KG1 (cell line): ENCODE data around the gene FNDC3B.
A peak's percentile ranks its signal among the peaks of the same experiment; 100 is the strongest.

Experiments used
- DNase-seq: peaks from one replicate; lab custom pipeline; 2025; lab: John Stamatoyannopoulos, UW

The FNDC3B gene

GRCh38 chr3:172096881-172097420, 57.6 kb downstream of the FNDC3B start:
- no peak for DNase-seq

DNA sequence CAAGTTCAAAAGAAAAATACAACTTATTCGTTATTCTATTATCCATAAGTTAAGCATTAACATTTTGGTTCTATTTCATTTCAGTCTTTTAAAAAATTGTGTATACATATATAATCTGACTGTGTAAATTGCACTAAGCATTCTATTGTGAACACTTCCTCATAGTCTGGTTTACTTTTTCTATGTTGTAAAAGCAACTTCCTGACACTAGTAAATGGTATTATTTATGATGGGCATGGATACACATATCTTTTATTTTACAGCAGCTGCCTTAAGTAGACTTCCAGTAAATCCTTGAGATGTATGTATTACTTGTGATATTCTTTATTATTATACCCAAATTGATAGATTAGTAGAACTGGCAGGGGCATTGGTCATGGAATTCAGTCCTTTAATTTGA, 58.2 kb downstream of the FNDC3B start:
- no peak for DNase-seq

DNA sequence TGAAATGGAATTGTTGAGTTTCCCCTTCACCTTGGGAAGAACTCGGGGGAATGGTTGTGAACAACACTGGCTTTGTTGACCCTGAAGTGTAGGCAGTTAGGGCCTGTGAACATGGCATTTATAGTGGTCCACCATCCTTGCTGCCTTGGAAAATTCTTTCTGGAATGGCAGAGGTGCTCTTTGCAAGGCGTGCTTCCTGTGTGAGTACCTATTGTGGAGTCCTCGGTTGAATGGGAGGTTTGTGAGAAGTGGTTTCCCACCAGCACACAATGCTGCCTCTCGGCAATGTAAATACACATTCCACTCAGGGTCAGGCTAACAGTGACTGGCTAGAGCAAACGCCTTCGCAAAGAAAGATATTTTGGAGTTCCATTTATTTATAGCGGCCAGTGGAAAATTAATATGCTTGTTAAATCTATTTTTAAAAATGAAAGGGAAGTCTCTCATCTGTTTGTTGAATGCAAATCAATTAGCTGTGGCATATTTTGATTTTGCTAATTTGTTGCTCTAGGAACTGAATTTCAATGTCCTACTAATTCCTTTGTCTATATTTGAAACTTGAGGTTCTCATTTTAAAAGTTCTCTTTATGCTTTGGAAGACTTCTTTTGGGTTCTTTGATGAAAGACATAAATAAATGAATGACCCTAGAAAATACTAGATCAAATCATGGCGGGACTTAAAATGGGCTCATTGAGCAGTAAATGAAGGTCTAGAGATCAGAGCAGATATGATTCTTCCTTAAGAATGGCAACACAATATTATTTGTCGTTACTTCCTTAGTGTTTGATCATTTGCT, 59.5 kb downstream of the FNDC3B start:
- no peak for DNase-seq

DNA sequence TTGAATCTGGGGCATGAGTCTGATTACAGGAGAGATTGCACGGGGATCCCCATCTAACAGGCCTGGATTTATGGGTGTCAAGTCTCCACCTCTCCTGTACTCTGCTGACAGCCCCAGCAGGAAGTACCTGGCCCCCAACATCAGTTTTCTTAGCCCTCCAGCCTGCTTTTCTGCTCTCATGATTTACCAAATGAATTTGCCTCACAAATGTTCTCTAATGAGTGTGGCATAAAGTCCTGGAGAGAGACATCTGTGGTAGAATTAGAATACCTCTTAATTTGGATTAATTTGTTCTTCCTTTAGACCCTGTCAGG, 60.1 kb downstream of the FNDC3B start:
- no peak for DNase-seq

- DNase-seq: no peak
Measured at GRCh38 chr3:172100482-172100881, 61.1 kb downstream of the FNDC3B start.

GRCh38 chr3:172101107-172101506, 61.7 kb downstream of the FNDC3B start:
- DNase-seq: no peak

GRCh38 chr3:172102123-172102882, 62.9 kb downstream of the FNDC3B start:
- peak; percentile 23 for DNase-seq

DNA sequence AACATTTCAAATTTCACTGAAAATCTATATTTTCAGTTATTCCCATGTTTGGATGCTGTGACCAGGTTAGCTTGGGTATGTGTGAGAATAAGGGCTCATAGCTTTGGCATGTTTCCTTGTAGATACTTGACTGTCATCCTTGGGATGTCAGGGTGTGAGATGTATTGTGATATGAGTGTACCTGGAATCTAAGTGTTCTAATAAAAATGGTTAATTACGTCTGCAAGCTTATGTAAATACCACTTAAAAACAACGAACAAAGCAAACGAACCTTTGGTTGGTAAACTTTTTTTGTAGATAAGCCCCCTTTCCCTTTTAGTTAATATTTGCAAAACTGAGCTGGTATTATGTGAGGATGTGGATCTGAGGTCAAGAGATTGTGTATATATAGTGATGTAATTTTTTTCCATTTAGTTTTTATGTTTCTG, 63.5 kb downstream of the FNDC3B start:
- no peak for DNase-seq

- no peak for DNase-seq
Measured at GRCh38 chr3:172103724-172104123, 64.3 kb downstream of the FNDC3B start.

DNA sequence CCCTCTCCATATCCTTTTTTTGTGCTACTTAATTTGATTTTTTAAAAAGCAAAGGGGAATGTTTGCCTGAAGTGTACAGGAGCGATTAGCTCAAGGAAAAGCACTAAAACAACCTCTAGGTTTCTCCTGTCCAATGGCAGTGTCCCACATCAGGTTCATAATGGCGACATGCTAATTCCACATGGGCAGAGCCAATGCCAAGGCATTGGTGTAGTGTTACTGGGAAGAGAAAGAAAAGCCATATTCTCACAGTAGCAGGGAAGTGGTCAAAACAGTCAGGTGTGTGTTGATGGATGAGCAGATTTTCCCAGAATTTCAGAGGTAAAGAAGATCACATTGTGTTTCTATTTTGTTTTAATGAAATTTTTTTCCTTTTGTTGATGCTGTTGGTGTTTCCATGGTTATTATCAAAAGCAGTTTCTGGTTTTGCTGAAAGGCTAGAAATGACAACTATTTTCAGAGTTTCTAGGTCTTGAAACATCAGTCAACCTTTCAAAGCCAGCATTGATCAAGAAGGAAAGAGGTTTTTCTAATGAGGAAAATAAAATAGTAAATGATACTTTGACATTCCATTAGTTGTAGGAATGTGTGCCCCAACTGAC, 65.2 kb downstream of the FNDC3B start:
- DNase-seq: no peak

GRCh38 chr3:172106037-172106954, 66.9 kb downstream of the FNDC3B start:
- DNase-seq: no peak

DNA sequence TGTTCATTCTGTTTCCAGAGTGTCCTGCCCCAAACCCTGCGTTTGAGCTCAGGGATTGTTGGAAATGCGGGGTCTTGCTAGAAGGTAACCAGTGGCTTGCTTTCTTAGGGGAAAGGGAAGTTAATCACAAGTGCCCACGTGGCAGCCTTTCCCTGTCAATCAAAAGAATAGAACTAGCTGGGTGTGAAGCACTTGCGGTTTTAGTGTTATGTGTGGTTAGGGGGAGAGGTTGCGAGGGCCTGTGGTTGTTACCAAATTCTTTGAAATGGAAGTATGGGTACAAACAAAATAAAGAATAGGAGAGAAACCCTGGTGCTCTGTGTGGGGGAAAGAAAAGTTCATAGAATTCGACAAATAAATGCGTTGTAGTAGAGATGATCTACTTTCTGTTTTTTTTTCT, 67.6 kb downstream of the FNDC3B start:
- peak; percentile 71 for DNase-seq

DNA sequence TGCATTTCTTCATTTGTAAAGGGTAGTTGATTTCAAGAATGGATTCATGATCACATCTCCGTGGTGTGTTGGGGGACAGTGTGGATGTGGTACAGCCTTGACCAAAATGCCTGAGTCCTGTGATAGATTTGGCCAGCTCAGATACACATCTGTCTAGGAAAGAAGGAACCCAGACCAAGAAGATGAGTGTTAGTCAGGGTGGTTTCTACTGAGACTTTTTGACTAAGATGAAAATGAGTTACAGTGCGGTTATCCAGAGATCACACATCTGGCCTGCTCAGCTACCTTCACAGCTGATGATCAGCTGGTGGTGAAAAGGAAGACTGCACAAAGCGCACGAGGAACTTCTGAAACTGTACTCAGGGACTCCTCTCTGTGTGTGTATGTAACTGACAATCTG, 68.0 kb downstream of the FNDC3B start:
- DNase-seq: no peak

- no peak for DNase-seq
Measured at GRCh38 chr3:172110127-172110779, 70.9 kb downstream of the FNDC3B start.

- DNase-seq: no peak
Measured at GRCh38 chr3:172111163-172111562, 71.8 kb downstream of the FNDC3B start.

- DNase-seq: no peak
Measured at GRCh38 chr3:172112078-172112733, 72.8 kb downstream of the FNDC3B start.

- no peak for DNase-seq
Measured at GRCh38 chr3:172112734-172113120, 73.3 kb downstream of the FNDC3B start.

DNA sequence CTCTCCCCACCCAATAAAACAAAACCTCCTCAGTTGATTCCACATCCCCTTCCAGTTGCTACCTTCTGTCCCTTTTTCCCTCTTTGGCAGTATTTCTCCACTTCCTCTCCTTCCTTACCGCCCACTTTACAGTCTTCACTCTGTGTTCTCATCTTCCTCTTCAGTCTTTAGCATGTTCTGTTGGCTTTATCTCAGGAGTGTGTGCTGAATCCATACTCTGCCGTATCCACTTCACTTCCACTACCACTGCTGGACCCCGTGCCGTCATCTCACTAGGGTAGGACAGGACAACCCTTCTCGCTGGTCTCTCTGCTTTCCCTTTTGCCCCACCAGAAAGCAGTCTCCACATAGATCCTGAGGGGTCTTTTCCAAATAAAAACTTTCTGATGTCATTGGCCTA, 74.3 kb downstream of the FNDC3B start:
- DNase-seq: no peak

- no peak for DNase-seq
Measured at GRCh38 chr3:172115059-172115458, 75.7 kb downstream of the FNDC3B start.

- no peak for DNase-seq
Measured at GRCh38 chr3:172115787-172116186, 76.4 kb downstream of the FNDC3B start.

DNA sequence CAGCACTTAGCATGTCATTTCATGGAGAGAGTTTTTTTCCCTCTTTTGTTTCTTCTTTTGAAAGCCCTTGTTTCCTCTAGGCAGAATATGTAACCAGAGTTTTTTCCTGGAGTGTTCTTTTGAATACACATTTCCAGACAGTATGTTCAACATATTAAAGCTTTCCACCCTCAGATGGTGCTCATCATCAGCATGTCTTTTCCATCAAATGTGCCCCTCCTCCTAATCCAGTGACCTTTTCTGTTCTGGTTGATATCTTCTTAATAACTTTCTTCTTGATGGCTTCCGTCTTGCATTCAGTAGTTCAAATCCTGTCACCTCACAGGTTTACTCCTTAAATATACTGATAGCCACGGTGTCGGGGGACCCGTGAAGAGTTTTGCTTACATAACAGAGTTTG, 78.6 kb downstream of the FNDC3B start:
- no peak for DNase-seq
